AG04450 (cell line): ENCODE data around the gene POLD2. TPM values are rescaled to one million over a fixed set of nuclear protein-coding genes. Genes with fewer than 3 reads are reported as not detected.

ENCODE experiments used
- CTCF ChIA-PET: fragments of 300-600, 350-600 bp; formaldehyde crosslinking; extraction: SDS; loops from one replicate; lab custom pipeline; 2022; ENCODE audit warnings: antibody characterized with exemption, inconsistent platforms; lab: Charles Lee
- POLR2A ChIA-PET: fragments of 350-600 bp; formaldehyde crosslinking; extraction: SDS; loops from one replicate; lab custom pipeline; 2021; ENCODE audit warnings: antibody characterized with exemption, inconsistent platforms; lab: Yijun Ruan, JAX
- DNase-seq: peaks from one replicate; pipeline ENCODE4 v3.0.0-alpha.2; 2011; ENCODE audit warnings: low read depth, low spot score
- H3K27ac ChIP-seq: one replicate; pipeline ENCODE4 v1.5.1; 2012; ENCODE audit warnings: low read depth, low read length, control low read depth
- H3K27me3 ChIP-seq: one replicate; pipeline ENCODE4 v1.6.0; 2012; ENCODE audit warnings: low read length; ENCODE audit not compliant: control insufficient read depth, insufficient read depth
- H3K4me3 ChIP-seq: 2 replicates; pipeline ENCODE4 v1.5.1; 2011; ENCODE audit warnings: mild to moderate bottlenecking, low read depth, low read length, control low read depth
- H3K9me3 ChIP-seq: 2 replicates; pipeline ENCODE4 v1.5.1; 2012; ENCODE audit warnings: low read length; ENCODE audit not compliant: control insufficient read depth, insufficient read depth
- polyA plus RNA-seq: library from polyadenylated mRNA; depleted of rRNA; stranded (reverse); fragments of >200 nt; gene quantifications from 2 replicates; pipeline ENCODE4 v1.2.3, GENCODE V29; 2011
- TF ChIP-seq, protein P1 (sequence below): IDR thresholded peaks from 2 replicates; pipeline ENCODE4 v1.5.1; 2011; ENCODE audit warnings: low read depth, low read length, control low read depth, inconsistent platforms

POLD2 gene
- polyA plus RNA-seq, 1 experiment: 64.8 TPM

- no peak for DNase-seq
- POLR2A ChIA-PET: no interaction called here
- TF ChIP-seq, protein P1, sequence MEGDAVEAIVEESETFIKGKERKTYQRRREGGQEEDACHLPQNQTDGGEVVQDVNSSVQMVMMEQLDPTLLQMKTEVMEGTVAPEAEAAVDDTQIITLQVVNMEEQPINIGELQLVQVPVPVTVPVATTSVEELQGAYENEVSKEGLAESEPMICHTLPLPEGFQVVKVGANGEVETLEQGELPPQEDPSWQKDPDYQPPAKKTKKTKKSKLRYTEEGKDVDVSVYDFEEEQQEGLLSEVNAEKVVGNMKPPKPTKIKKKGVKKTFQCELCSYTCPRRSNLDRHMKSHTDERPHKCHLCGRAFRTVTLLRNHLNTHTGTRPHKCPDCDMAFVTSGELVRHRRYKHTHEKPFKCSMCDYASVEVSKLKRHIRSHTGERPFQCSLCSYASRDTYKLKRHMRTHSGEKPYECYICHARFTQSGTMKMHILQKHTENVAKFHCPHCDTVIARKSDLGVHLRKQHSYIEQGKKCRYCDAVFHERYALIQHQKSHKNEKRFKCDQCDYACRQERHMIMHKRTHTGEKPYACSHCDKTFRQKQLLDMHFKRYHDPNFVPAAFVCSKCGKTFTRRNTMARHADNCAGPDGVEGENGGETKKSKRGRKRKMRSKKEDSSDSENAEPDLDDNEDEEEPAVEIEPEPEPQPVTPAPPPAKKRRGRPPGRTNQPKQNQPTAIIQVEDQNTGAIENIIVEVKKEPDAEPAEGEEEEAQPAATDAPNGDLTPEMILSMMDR: no peak
- CTCF ChIA-PET: no interaction called here
- H3K9me3 ChIP-seq: no peaks in the 10 kb centered on the region; the same call in 1 of the 2 replicates
- no peaks in the 10 kb centered on the region for H3K27me3 ChIP-seq
- H3K4me3 ChIP-seq: no peak overlapping the region
- H3K27ac ChIP-seq: no peak overlapping the region
Measured at GRCh38 chr7:44083796-44084195, 39.6 kb downstream of the POLD2 start.

- peak overlapping the region; percentile 75 for H3K4me3 ChIP-seq
- peak overlapping the region; percentile 61 for H3K27ac ChIP-seq
- ChIA-PET POLR2A (no interaction called here), CTCF (no interaction called here)
- no peaks in the 10 kb centered on the region; the same call in 1 of the 2 replicates for H3K9me3 ChIP-seq
- TF ChIP-seq, protein P1: no peak
- H3K27me3 ChIP-seq: no peaks in the 10 kb centered on the region
- DNase-seq: peak; percentile 97
Measured at GRCh38 chr7:44082541-44083207, 40.7 kb downstream of the POLD2 start.

GRCh38 chr7:44081266-44081748 is 42.0 kb downstream of the POLD2 start:
- POLR2A ChIA-PET: no interaction called here
- DNase-seq: no peak
- H3K4me3 ChIP-seq: peak overlapping the region; percentile 75

DNA sequence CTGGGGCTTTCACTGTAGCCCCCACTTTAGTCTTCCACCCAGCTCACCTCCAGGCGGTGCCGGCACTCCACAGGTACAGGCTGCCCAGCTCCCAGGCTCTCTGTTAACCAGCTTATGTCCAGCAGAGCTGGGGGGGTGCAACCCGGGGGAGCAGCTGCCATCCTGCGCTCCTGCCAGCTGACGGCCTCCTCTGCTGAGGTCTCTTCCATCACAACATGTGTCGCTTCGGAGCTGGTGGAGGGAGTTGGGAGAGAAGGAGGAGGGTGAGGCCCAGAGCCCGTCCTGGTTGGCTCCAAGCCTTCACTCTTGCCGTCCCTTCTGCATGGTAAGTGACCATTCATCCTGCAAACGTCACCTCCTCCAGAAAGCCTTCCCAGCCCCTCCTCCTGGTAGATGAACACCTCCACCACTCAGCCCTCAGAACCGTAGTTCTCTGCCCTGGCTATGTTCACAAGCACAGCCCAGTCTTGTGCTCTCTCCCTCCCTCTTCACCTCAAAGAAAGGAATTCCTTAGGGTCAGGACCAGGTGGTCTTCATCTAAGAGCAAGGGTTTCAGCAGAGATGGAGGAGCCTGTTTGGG is 42.6 kb downstream of the POLD2 start:
- CTCF ChIA-PET: no interaction called here
- H3K27ac ChIP-seq: peak overlapping the region; percentile 21
- POLR2A ChIA-PET: no interaction called here
- no peaks in the 10 kb centered on the region for H3K27me3 ChIP-seq
- H3K4me3 ChIP-seq: no peak overlapping the region
- no peaks in the 10 kb centered on the region; the same call in 1 of the 2 replicates for H3K9me3 ChIP-seq
- no peak for DNase-seq
- TF ChIP-seq, protein P1: no peak

More at GRCh38 chr7:44081266-44081748, 42.0 kb downstream of the POLD2 start:
- Histone ChIP-seq H3K27ac (peak overlapping the region; percentile 21), H3K9me3 (no peaks in the 10 kb centered on the region; the same call in 1 of the 2 replicates), H3K27me3 (no peaks in the 10 kb centered on the region)
- CTCF ChIA-PET: no interaction called here
- TF ChIP-seq, protein P1: no peak

DNA sequence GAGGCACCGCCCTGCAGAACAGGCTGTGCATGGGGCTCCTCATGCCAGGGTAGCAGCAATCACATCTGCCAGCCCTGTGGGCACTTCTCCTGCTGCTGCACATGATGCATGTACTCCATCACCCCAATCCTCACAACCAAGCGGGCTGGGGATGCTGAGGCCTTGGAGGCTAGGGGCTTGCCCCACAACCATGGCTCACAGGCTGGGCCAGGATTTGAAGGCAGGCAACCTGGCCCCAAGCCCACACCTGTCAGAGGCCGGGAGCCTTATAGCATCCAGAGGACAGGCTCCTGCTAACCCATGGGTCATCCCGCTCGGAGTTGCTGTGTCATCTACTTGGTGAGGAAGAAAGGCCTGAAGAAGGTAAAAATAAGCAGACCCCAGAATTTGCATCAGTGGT is 43.2 kb downstream of the POLD2 start:
- TF ChIP-seq, protein P1: no peak
- no peak for DNase-seq
- no peak overlapping the region for H3K27ac ChIP-seq
- POLR2A ChIA-PET: no interaction called here
- H3K9me3 ChIP-seq: no peaks in the 10 kb centered on the region; the same call in 1 of the 2 replicates
- H3K27me3 ChIP-seq: no peaks in the 10 kb centered on the region
- H3K4me3 ChIP-seq: no peak overlapping the region
- CTCF ChIA-PET: no interaction called here
